SU-DHL-6 (cell line): ENCODE data around the gene MAP3K20.

Experiments used
- EZH2phosphoT487 ChIP-seq: fragments of 200-600 bp; sonication (generic), shearing (Covaris generic); conservative IDR thresholded peaks from 2 replicates; pipeline ENCODE4 v1.6.1; 2018; ENCODE audit warnings: mild to moderate bottlenecking, antibody characterized with exemption, low read length, moderate library complexity, mixed read lengths
- TF ChIP-seq, protein P1 (sequence below): fragments of 200-600 bp; sonication (generic); IDR thresholded peaks from one replicate; pipeline ENCODE4 v1.5.1; 2017; ENCODE audit warnings: antibody characterized with exemption, mild to moderate bottlenecking, low read length, moderate library complexity; ENCODE audit not compliant: insufficient read depth, poor library complexity, severe bottlenecking

DNA sequence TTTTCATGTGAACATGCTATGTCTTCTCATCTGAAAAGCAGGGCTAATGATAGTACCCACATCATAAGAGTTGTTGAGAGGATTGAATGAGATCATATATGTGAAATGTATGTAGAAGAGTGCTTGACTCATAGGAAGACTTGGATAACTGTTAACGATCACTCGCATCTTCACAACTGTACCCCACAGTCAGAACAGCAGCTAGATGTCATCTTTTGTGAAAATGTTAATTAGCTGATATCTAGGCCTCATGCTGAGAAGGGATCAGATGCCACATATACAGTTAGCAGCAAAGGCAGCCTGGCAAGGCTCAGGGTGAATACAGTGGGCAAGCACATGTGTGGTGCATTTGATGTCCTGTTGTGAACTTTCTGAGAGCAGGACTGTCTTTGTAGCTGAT, 24.2 kb downstream of the MAP3K20 start:
- no peak for TF ChIP-seq EZH2phosphoT487
- TF ChIP-seq, protein P1, sequence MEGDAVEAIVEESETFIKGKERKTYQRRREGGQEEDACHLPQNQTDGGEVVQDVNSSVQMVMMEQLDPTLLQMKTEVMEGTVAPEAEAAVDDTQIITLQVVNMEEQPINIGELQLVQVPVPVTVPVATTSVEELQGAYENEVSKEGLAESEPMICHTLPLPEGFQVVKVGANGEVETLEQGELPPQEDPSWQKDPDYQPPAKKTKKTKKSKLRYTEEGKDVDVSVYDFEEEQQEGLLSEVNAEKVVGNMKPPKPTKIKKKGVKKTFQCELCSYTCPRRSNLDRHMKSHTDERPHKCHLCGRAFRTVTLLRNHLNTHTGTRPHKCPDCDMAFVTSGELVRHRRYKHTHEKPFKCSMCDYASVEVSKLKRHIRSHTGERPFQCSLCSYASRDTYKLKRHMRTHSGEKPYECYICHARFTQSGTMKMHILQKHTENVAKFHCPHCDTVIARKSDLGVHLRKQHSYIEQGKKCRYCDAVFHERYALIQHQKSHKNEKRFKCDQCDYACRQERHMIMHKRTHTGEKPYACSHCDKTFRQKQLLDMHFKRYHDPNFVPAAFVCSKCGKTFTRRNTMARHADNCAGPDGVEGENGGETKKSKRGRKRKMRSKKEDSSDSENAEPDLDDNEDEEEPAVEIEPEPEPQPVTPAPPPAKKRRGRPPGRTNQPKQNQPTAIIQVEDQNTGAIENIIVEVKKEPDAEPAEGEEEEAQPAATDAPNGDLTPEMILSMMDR = no peak
